Kidney epithelial cell (primary cell): ENCODE measurements around the gene DIRAS2. TPM values are rescaled to one million over a fixed set of nuclear protein-coding genes. Genes with fewer than 3 reads are reported as not detected.
"Not testable (repeated sequence)": the region's sequence is repeated elsewhere in the genome, so short reads cannot be mapped to it uniquely, and the experiment has no call there.

Source experiments
- DNase-seq: peaks from one replicate; pipeline ENCODE4 v3.0.0-alpha.2; 2010; ENCODE audit warnings: low read depth
- H3K27me3 ChIP-seq: 2 replicates; pipeline ENCODE4 v1.6.0; 2011; ENCODE audit warnings: low read length; ENCODE audit not compliant: control insufficient read depth, insufficient read depth
- H3K36me3 ChIP-seq: 2 replicates; pipeline ENCODE4 v1.5.1; 2011; ENCODE audit warnings: low read length; ENCODE audit not compliant: control insufficient read depth, insufficient read depth
- H3K4me3 ChIP-seq: 2 replicates; pipeline ENCODE4 v1.5.1; 2011; ENCODE audit warnings: low read depth, mild to moderate bottlenecking, control low read depth, low read length
- total RNA-seq: library from RNA; depleted of rRNA; stranded (reverse); fragments of >200 nt; gene quantifications from 2 replicates; pipeline ENCODE4 v1.2.3, GENCODE V29; 2015
- TF ChIP-seq, protein P1 (sequence below): IDR thresholded peaks from 2 replicates; pipeline ENCODE4 v1.5.1; 2011; ENCODE audit warnings: mild to moderate bottlenecking, moderate library complexity, low read length, control low read depth, inconsistent platforms; ENCODE audit not compliant: insufficient read depth, poor library complexity, severe bottlenecking

Gene DIRAS2
- total RNA-seq, 1 donor from 2014 or later, result 2.8 TPM

DNA sequence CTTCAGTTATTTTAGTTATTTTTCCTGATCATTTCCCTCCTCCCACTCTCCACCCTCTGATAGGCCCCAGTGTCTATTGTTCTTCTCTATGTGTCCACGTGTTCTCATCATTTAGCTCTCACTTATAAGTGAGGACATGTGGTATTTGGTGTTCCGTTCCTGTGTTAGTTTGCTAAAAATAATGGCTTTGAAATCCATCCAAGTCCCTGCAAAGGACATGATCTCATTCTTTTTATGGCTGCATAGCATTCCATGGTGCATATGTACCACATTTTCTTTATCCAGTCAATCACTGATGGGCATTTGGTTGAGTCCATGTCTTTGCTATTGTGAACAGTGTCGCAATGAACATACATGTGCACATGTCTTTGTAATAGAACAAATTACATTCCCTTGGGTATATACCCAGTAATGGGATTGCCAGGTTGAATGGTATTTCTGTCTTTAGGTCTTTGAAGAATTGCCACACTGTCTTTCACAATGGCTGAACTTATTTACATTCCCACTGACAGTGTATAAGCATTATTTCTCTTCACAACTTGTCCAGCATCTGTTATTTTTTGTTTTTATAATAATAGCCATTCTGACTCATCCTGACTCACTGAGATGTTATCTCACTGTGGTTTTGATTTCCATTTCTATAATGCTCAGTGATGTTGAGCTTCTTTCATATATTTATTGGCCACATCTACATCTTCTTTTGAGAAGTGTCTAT is 17.2 kb upstream of the DIRAS2 start:
- H3K27me3 ChIP-seq, result no peaks in the 10 kb centered on the region
- TF ChIP-seq, protein P1, sequence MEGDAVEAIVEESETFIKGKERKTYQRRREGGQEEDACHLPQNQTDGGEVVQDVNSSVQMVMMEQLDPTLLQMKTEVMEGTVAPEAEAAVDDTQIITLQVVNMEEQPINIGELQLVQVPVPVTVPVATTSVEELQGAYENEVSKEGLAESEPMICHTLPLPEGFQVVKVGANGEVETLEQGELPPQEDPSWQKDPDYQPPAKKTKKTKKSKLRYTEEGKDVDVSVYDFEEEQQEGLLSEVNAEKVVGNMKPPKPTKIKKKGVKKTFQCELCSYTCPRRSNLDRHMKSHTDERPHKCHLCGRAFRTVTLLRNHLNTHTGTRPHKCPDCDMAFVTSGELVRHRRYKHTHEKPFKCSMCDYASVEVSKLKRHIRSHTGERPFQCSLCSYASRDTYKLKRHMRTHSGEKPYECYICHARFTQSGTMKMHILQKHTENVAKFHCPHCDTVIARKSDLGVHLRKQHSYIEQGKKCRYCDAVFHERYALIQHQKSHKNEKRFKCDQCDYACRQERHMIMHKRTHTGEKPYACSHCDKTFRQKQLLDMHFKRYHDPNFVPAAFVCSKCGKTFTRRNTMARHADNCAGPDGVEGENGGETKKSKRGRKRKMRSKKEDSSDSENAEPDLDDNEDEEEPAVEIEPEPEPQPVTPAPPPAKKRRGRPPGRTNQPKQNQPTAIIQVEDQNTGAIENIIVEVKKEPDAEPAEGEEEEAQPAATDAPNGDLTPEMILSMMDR, result no peak
- H3K36me3 ChIP-seq, result no peaks in the 10 kb centered on the region
- peak; percentile 28 for DNase-seq
- no peak overlapping the region for H3K4me3 ChIP-seq

DNA sequence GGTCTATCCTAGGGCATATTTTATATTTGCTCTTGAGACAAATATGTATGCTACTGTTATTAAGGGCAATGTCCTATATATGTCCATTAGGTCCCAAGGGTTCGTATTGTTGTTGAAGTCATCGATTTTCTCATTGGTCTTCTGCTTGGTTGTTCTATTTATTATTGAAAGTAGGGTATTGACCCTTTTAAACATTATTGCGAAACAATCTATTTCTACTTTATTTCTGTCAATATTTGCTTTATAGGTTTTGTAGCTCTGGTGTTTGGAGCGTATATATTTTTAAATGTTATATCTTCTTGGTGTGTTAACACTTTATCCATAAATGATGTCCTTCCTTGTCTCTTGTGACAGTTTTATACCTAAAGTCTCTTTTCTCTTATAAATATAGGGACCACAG is 16.2 kb upstream of the DIRAS2 start:
- no peak for DNase-seq
- TF ChIP-seq, protein P1, result no peak
- H3K36me3 ChIP-seq, result no peaks in the 10 kb centered on the region
- no peak overlapping the region for H3K4me3 ChIP-seq
- H3K27me3 ChIP-seq, result no peaks in the 10 kb centered on the region

DNA sequence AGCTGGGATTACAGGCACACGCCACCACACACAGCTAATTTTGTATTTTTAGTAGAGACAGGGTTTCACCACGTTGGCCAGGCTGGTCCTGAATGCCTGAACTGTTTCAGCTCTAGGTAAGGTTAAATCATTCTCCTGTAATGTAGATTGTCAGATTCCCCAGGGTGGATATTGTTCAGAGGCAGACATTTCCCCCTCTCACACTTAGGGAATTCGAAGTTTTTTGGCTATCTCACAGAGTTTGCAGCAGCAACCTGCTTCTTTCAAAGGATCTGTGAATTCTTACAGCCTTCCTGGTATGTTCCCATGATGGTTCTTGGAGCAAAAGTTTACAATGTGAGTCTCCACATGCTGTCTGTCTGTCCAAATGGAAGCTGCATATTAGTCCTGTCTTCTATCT is 15.6 kb upstream of the DIRAS2 start:
- Histone ChIP-seq H3K4me3 (no peak overlapping the region), H3K36me3 (no peaks in the 10 kb centered on the region), H3K27me3 (no peaks in the 10 kb centered on the region)
- TF ChIP-seq, protein P1, result no peak
- DNase-seq, result no peak

DNA sequence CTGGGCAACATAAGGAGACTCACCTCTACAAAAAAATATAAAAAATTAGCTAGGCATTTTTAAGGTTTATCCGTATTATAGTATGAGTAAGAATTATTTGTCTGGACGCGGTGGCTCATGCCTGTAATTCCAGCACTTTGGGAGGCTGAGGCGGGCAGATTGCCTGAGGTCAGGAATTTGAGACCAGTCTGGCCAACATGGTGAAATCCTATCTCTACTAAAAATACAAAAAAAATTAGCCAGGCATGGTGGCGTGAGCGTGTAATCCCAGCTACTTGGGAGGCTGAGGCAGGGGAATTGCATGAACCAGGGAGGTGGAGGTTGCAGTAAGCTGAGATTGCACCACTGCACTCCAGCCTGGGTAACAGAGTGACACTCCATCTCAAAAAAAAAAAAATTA is 14.3 kb upstream of the DIRAS2 start:
- H3K4me3 ChIP-seq, DNase-seq, H3K36me3 ChIP-seq, H3K27me3 ChIP-seq: not testable (repeated sequence)

DNA sequence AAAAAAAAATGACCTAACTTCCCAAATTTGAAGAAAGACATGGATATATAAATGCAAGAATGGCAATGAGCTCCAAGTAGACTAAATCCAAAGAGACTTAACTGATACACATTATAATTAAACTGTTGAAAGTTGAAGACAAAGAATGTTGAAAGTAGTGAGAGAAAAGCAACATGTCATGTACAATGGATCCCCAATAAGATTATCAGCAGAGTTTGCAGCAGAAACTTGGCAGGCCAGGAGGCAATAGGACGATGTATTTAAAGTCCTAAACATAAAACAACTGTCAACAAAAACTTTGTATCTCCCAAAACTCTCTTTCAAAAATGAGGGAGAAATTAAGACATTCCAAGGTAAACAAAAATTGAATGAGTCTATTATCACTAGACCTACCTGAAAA is 8.6 kb upstream of the DIRAS2 start:
- Histone ChIP-seq H3K27me3 (no peaks in the 10 kb centered on the region), H3K36me3 (no peaks in the 10 kb centered on the region), H3K4me3 (no peak overlapping the region)
- DNase-seq, result no peak
- TF ChIP-seq, protein P1, result no peak

DNA sequence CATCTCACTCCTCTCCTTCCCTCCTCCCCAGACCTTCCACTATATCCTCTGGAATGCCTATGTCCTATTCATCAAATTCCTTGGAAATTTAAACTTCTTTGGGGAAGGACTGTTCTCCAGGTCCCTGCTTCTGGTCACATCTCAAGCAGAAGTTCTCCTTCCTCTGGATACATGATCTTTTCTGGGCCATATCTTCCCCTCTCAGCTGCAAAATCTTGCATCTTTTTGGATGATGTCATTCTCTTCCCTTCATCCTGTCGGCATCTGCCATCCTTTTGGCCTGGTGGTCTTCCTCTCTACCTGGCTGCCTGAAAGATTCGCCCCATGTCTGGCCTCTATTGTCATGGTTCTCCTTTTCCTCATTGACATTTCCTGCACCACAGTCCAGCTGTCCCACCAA is 5.2 kb upstream of the DIRAS2 start:
- Histone ChIP-seq H3K4me3 (no peak overlapping the region), H3K36me3 (no peaks in the 10 kb centered on the region), H3K27me3 (no peaks in the 10 kb centered on the region)
- DNase-seq, result no peak
- TF ChIP-seq, protein P1, result no peak
